Mesendoderm (in vitro differentiated cells): Measurements from ENCODE around the gene SYDE1.
A peak's percentile ranks its signal among the peaks of the same experiment; 100 is the strongest.
"Not testable (repeated sequence)": the region's sequence is repeated elsewhere in the genome, so short reads cannot be mapped to it uniquely, and the experiment has no call there.

Experiments
- DNase-seq: peaks from one replicate; pipeline ENCODE4 v3.0.0; 2013
- H2AK5ac ChIP-seq: 2 replicates; pipeline ENCODE4 v1.6.1; 2013; ENCODE audit warnings: low read length, inconsistent platforms
- H2BK120ac ChIP-seq: 2 replicates; pipeline ENCODE4 v1.6.1; 2013; ENCODE audit warnings: low read depth, mild to moderate bottlenecking, low read length, moderate library complexity, mixed read lengths
- H2BK15ac ChIP-seq: replicated peaks from 2 replicates; pipeline ENCODE4 v1.6.1; 2013; ENCODE audit warnings: low read depth, mild to moderate bottlenecking, moderate library complexity
- H2BK5ac ChIP-seq: 2 replicates; pipeline ENCODE4 v1.6.1; 2013; ENCODE audit warnings: low read length, inconsistent platforms
- H3K18ac ChIP-seq: 2 replicates; pipeline ENCODE4 v1.6.1; 2013; ENCODE audit warnings: mild to moderate bottlenecking, low read length, mixed read lengths
- H3K23ac ChIP-seq: one replicate; pipeline ENCODE4 v1.6.1; 2013; ENCODE audit warnings: low read length
- H3K27ac ChIP-seq: 2 replicates; pipeline ENCODE4 v1.5.1; 2013; ENCODE audit warnings: low read depth, mild to moderate bottlenecking, inconsistent platforms, low read length, moderate library complexity
- H3K27me3 ChIP-seq: 2 replicates; pipeline ENCODE4 v1.6.1; 2013; ENCODE audit warnings: low read length, control low read depth, mild to moderate bottlenecking, inconsistent platforms; ENCODE audit not compliant: insufficient read depth, poor library complexity
- H3K36me3 ChIP-seq: 2 replicates; pipeline ENCODE4 v1.6.1; 2013; ENCODE audit warnings: low read length, inconsistent platforms; ENCODE audit not compliant: control insufficient read depth, insufficient read depth
- H3K4ac ChIP-seq: one replicate; pipeline ENCODE4 v1.6.1; 2013; ENCODE audit warnings: low read depth, mild to moderate bottlenecking, low read length, moderate library complexity
- H3K4me1 ChIP-seq: 2 replicates; pipeline ENCODE4 v1.6.1; 2013; ENCODE audit warnings: low read depth, low read length, inconsistent platforms; ENCODE audit not compliant: control insufficient read depth
- H3K4me2 ChIP-seq: 2 replicates; pipeline ENCODE4 v1.6.1; 2013; ENCODE audit warnings: low read length
- H3K4me3 ChIP-seq: 2 replicates; pipeline ENCODE4 v1.5.1; 2013; ENCODE audit warnings: mild to moderate bottlenecking, low read length
- H3K56ac ChIP-seq: one replicate; pipeline ENCODE4 v1.6.1; 2013; ENCODE audit warnings: low read length
- H3K79me1 ChIP-seq: 2 replicates; pipeline ENCODE4 v1.6.1; 2013; ENCODE audit warnings: low read length, inconsistent platforms
- H3K79me2 ChIP-seq: 2 replicates; pipeline ENCODE4 v1.6.1; 2013; ENCODE audit warnings: mild to moderate bottlenecking, low read length; ENCODE audit not compliant: control insufficient read depth, insufficient read depth
- H3K9ac ChIP-seq: 2 replicates; pipeline ENCODE4 v1.6.1; 2013; ENCODE audit warnings: low read length, inconsistent platforms
- H4K5ac ChIP-seq: one replicate; pipeline ENCODE4 v1.6.1; 2013; ENCODE audit warnings: low read length
- H4K8ac ChIP-seq: one replicate; pipeline ENCODE4 v1.6.1; 2013; ENCODE audit warnings: low read depth, mild to moderate bottlenecking, control low read depth, low read length, moderate library complexity
- WGBS: extraction: QIAGEN DNeasy Blood & Tissue Kit; methylation state at CpG from one replicate; pipeline ENCODE4 v1.1.7; 2013; ENCODE audit warnings: low lambda C conversion rate, missing lambda C conversion rate; ENCODE audit not compliant: insufficient coverage; ENCODE audit errors: extremely low coverage; 5-methylcytosine and 5-hydroxymethylcytosine counted together

Gene SYDE1

DNA sequence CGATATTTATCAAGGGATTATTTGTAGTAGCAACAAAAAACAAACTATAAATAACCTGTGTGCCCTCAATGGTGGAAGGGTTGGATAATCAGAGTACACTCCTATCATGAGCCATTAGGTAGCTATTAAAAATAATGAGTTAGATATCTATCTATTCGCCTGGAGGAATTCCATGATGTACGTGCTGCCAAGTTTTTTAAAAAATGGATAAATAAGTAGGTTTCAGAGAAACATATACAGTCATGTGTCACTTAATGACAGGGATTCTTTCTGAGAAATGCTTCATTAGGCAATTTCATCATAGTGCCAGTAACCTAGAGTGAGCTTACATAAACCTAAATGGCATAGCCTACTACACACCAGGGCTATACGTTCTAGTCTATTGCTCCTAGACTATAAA is 31.4 kb upstream of the SYDE1 start:
- Histone ChIP-seq H3K79me1 (no peaks in the 10 kb centered on the region), H2BK120ac (no peak overlapping the region), H3K4me2 (no peak overlapping the region), H4K8ac (no peak overlapping the region), H3K27me3 (no peaks in the 10 kb centered on the region), H3K79me2 (no peaks in the 10 kb centered on the region), H2BK15ac (no peak overlapping the region), H3K23ac (no peak overlapping the region), H2BK5ac (no peak overlapping the region), H3K4ac (no peak overlapping the region), H3K27ac (no peak overlapping the region), H3K4me1 (no peaks in the 10 kb centered on the region), H3K18ac (no peak overlapping the region), H3K9ac (no peak overlapping the region), H3K4me3 (no peak overlapping the region), H2AK5ac (no peak overlapping the region), H3K36me3 (no peaks in the 10 kb centered on the region), H4K5ac (no peak overlapping the region), H3K56ac (no peak overlapping the region)
- no CpG with 5 or more reads among the region's 4 CpGs for WGBS
- no peak for DNase-seq

DNA sequence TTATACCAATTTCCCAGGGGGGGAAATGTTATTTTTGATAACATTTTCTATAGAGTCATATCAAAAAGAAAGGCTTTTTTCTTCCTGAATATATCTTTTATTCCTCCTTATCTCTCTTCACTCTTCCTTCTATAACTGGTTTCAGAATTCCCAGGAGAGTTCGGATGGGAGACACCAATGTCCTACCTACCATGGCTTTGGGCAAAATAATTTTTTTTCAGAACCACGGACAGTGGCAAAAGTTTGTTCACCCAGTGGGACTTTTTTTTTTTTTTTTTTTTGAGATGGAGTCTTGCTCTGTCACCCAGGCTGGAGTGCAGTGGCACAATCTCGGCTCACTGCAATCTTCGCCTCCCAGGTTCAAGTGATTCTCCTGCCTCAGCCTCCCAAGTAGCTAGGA is 27.2 kb upstream of the SYDE1 start:
- not testable (repeated sequence) for H3K4me3 ChIP-seq, H3K4ac ChIP-seq, DNase-seq, H3K9ac ChIP-seq, H3K79me1 ChIP-seq, H3K4me1 ChIP-seq, H2BK120ac ChIP-seq, H3K56ac ChIP-seq, H3K36me3 ChIP-seq, H3K27ac ChIP-seq, H4K8ac ChIP-seq, H2AK5ac ChIP-seq, H3K23ac ChIP-seq, H3K4me2 ChIP-seq, H3K18ac ChIP-seq, H3K79me2 ChIP-seq, H2BK15ac ChIP-seq, H4K5ac ChIP-seq, H3K27me3 ChIP-seq, H2BK5ac ChIP-seq
- WGBS, result no CpG with 5 or more reads among the region's 4 CpGs

DNA sequence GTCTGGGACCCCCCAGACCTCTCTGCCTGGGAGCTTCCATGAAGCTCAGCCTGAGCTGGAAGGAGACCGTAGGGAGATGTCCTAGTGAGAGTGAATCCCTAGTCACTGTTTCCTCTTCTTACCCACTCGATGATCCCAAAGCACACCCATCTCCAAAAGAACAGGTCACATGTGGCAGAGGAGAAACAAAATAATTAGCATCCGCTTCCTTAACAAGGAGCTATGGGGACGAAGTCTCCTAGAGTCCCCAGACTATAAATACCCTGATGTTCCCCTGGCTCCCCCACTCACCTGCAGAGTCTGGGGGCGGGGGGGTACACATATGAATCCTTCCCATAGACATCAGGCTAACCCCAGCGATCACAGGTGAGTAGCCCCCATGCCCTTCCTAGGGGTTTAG is 25.3 kb upstream of the SYDE1 start, which contains the start of gene OR1I1:
TSS of gene OR1I1 (plus strand) at position 301 of the 400 bp plus-strand sequence. CDS start 4,855 bp downstream, outside the sequence.
- no peak within 1 kb of the TSS for H4K8ac ChIP-seq
- H2BK15ac ChIP-seq, result no peak within 1 kb of the TSS
- no CpG with 5 or more reads among the region's 6 CpGs for WGBS
- no peak within 1 kb of the TSS for H3K4me2 ChIP-seq
- H4K5ac ChIP-seq, result no peak within 1 kb of the TSS
- H2BK120ac ChIP-seq, result no peak within 1 kb of the TSS
- H3K4me3 ChIP-seq, result no peak within 1 kb of the TSS
- no peaks in the 10 kb centered on the region for H3K79me1 ChIP-seq
- H3K79me2 ChIP-seq, result no peaks in the 10 kb centered on the region
- H3K4ac ChIP-seq, result no peak within 1 kb of the TSS
- no peak within 1 kb of the TSS for H3K23ac ChIP-seq
- H2AK5ac ChIP-seq, result no peak within 1 kb of the TSS
- H3K36me3 ChIP-seq, result no peaks in the 10 kb centered on the region
- H2BK5ac ChIP-seq, result no peak within 1 kb of the TSS
- H3K56ac ChIP-seq, result no peak within 1 kb of the TSS
- H3K18ac ChIP-seq, result no peak within 1 kb of the TSS
- DNase-seq, result no peak
- H3K4me1 ChIP-seq, result no peaks in the 10 kb centered on the region
- H3K9ac ChIP-seq, result no peak within 1 kb of the TSS
- H3K27me3 ChIP-seq, result no peaks in the 10 kb centered on the region
- no peak within 1 kb of the TSS for H3K27ac ChIP-seq

DNA sequence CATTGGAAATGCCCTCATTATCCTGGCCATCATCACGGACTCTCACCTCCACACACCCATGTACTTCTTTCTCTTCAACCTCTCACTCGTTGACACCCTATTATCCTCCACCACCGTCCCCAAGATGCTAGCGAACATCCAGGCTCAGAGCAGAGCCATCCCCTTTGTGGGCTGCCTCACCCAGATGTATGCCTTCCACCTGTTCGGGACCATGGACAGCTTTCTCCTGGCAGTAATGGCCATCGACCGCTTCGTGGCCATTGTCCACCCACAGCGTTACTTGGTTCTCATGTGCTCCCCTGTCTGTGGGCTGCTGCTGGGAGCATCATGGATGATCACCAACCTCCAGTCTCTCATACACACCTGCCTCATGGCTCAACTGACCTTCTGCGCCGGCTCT is 20.0 kb upstream of the SYDE1 start:
- Histone ChIP-seq H4K8ac (no peak overlapping the region), H2AK5ac (no peak overlapping the region), H3K36me3 (no peaks in the 10 kb centered on the region), H3K79me2 (no peaks in the 10 kb centered on the region), H3K4ac (no peak overlapping the region), H3K18ac (no peak overlapping the region), H3K27ac (no peak overlapping the region), H2BK5ac (no peak overlapping the region), H2BK15ac (no peak overlapping the region), H3K4me3 (no peak overlapping the region), H3K23ac (no peak overlapping the region), H3K79me1 (no peaks in the 10 kb centered on the region), H2BK120ac (no peak overlapping the region), H3K9ac (no peak overlapping the region), H3K4me1 (no peaks in the 10 kb centered on the region), H3K56ac (no peak overlapping the region), H4K5ac (no peak overlapping the region), H3K4me2 (no peak overlapping the region), H3K27me3 (no peaks in the 10 kb centered on the region)
- DNase-seq, result no peak
- no CpG with 5 or more reads among the region's 11 CpGs for WGBS

DNA sequence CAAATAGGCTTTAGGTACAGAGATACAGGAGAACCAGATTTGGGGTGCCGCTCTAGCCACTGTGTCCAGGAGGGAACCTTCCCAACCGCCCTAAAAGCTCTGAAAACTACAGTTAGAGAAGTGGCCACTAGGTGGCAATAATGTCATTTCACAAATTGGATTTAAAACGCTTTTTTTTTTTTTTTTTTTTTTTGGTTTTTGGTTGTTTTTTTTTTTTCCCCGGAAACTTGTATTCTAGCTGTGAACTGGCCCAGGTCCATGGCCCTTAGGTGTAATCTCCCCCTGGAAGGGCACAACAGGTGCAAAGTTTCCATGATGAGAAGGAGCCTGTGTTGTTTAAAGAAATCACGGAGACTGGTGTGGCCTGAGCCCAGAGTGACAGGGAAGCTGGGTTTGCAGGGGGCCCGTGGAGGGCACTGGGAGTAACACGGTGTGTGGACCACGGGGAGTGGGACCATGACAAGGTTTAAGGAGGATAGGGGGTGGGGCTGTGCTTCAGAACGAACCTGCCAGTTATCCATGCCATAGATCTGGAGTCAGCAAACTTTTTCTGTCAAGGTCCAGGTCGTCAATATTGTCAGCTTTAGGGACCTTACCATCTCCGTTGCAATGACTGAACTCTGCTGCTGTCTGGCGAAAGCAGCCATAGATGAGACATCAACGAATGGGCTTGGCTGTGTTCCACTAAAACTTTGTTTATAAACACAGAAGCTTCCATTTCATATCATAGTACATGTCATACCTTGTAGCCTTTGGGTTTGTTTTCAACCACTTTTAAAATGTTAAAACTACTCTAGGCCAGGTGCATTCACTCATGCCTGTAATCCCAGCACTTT is 15.1 kb upstream of the SYDE1 start:
- H4K8ac ChIP-seq, result no peak overlapping the region
- no peak overlapping the region for H3K4ac ChIP-seq
- H2BK5ac ChIP-seq, result no peak overlapping the region
- no peak overlapping the region for H2BK15ac ChIP-seq
- no peak overlapping the region for H2AK5ac ChIP-seq
- no peaks in the 10 kb centered on the region for H3K36me3 ChIP-seq
- H3K56ac ChIP-seq, result no peak overlapping the region
- no peak overlapping the region for H2BK120ac ChIP-seq
- no peaks in the 10 kb centered on the region for H3K79me1 ChIP-seq
- no peaks in the 10 kb centered on the region for H3K4me1 ChIP-seq
- H3K4me3 ChIP-seq, result no peak overlapping the region
- no CpG with 5 or more reads among the region's 13 CpGs for WGBS
- no peaks in the 10 kb centered on the region for H3K27me3 ChIP-seq
- H3K4me2 ChIP-seq, result no peak overlapping the region
- no peak overlapping the region for H3K9ac ChIP-seq
- H3K27ac ChIP-seq, result no peak overlapping the region
- no peaks in the 10 kb centered on the region for H3K79me2 ChIP-seq
- no peak overlapping the region for H4K5ac ChIP-seq
- no peak overlapping the region for H3K18ac ChIP-seq
- no peak overlapping the region for H3K23ac ChIP-seq
- peak; percentile 77 for DNase-seq

DNA sequence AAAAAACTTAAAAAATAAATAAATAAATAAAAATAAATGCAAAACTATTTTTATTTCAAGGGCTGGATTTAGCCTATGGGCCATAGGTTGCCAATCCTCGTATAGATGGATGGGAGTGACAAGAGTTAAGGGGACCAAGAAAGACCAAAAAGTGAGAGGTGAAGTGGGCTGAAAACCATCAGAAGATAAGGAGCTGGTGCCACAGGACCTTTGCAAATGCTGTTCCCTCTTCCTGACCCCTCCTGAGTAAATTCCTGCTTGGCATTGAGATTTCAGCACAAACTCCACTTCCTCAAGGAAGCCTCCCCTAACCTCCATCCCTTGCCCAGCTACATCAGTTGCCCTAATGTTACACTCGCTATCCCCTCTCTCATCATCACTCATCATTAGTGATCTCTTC is 14.2 kb upstream of the SYDE1 start:
- H3K27ac ChIP-seq, result no peak overlapping the region
- no peak for DNase-seq

More for the DNA sequence above, 14.2 kb upstream of the SYDE1 start:
- Histone ChIP-seq H3K23ac (no peak overlapping the region), H2AK5ac (no peak overlapping the region), H3K27me3 (no peaks in the 10 kb centered on the region), H3K36me3 (no peaks in the 10 kb centered on the region), H3K18ac (no peak overlapping the region), H4K8ac (no peak overlapping the region), H3K4me2 (no peak overlapping the region), H3K4me1 (no peaks in the 10 kb centered on the region), H3K79me1 (no peaks in the 10 kb centered on the region), H3K79me2 (no peaks in the 10 kb centered on the region), H4K5ac (no peak overlapping the region), H2BK120ac (no peak overlapping the region), H3K4me3 (no peak overlapping the region), H2BK15ac (no peak overlapping the region), H3K56ac (no peak overlapping the region), H3K4ac (no peak overlapping the region), H2BK5ac (no peak overlapping the region), H3K9ac (no peak overlapping the region)
- no CpG with 5 or more reads among the region's 2 CpGs for WGBS
